GM10248 (cell line): ENCODE data around the gene CBY2.
A peak's percentile ranks its signal among the peaks of the same experiment; 100 is the strongest.

Experiments used
- CTCF ChIA-PET: fragments of 300-600 bp; sonication (Branson Sonifier 250); formaldehyde crosslinking; extraction: SDS; loops from one replicate; lab custom pipeline; 2021; ENCODE audit warnings: antibody characterized with exemption; lab: Yijun Ruan, JAX
- POLR2A ChIA-PET: fragments of 350-650 bp; sonication (Branson Sonifier 250); formaldehyde crosslinking; extraction: SDS; loops from one replicate; lab custom pipeline; 2020; ENCODE audit warnings: antibody characterized with exemption; lab: Yijun Ruan, JAX
- DNase-seq: peaks from one replicate; pipeline ENCODE4 v3.0.0; 2012; ENCODE audit errors: extremely low spot score
- TF ChIP-seq, protein P1 (sequence below): IDR thresholded peaks from 2 replicates; pipeline ENCODE4 v1.5.1; 2012; ENCODE audit warnings: mild to moderate bottlenecking, low read depth; ENCODE audit errors: extremely low read depth, missing control alignments, control extremely low read depth

Gene CBY2

DNA sequence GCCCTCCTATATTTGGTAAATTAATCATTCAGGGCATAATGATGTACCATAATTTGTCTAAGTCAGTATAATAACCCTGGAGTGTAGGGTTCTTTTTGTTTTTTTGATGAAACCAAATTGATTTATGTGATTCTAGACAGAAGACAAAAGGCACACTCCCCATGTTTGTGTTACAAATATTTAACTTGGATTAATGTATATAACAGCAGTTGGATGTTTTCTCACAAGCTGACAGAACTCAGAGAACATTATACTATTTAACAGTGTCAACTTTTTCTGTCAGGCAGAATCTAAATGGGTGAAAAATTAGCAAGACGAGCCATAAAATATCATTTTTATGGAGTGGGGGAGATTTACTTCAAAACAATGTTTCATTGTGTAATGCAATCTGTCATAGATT is 15.2 kb downstream of the CBY2 start:
- POLR2A ChIA-PET: no interaction called here
- TF ChIP-seq, protein P1, sequence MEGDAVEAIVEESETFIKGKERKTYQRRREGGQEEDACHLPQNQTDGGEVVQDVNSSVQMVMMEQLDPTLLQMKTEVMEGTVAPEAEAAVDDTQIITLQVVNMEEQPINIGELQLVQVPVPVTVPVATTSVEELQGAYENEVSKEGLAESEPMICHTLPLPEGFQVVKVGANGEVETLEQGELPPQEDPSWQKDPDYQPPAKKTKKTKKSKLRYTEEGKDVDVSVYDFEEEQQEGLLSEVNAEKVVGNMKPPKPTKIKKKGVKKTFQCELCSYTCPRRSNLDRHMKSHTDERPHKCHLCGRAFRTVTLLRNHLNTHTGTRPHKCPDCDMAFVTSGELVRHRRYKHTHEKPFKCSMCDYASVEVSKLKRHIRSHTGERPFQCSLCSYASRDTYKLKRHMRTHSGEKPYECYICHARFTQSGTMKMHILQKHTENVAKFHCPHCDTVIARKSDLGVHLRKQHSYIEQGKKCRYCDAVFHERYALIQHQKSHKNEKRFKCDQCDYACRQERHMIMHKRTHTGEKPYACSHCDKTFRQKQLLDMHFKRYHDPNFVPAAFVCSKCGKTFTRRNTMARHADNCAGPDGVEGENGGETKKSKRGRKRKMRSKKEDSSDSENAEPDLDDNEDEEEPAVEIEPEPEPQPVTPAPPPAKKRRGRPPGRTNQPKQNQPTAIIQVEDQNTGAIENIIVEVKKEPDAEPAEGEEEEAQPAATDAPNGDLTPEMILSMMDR: no peak
- no peak for DNase-seq
- CTCF ChIA-PET: interaction anchor here (0.7 to 4.4 kb wide), 19 partner anchors 8 to 205 kb away, joined by 3 to 61 read pairs (median 4); partner anchors contain the start of genes CBY2 and ERICH6B

DNA sequence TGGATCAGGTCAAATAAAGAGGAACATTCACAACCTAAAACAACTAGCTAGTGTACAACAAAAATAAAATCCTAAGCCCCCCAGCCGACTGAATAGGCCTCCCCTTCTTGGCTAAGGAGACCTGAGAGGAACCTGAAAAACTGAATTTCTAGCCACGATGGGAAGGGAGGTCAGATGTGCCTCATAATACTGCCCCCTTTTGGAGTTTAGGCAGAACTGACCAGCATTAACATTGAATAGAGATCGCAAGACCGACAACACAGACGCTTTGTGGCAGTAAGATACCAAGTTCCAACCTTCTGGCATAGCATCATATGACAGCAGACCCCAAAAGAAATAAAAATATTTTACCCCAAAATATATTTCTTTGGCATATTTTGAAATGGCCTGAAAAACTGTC is 15.9 kb downstream of the CBY2 start:
- ChIA-PET CTCF (interaction anchor here (0.7 to 4.4 kb wide), 17 partner anchors 8 to 208 kb away, joined by 3 to 61 read pairs (median 4); partner anchors contain the start of genes CBY2 and ERICH6B), POLR2A (no interaction called here)
- DNase-seq: peak; percentile 48
- TF ChIP-seq, protein P1: peak; percentile 69

DNA sequence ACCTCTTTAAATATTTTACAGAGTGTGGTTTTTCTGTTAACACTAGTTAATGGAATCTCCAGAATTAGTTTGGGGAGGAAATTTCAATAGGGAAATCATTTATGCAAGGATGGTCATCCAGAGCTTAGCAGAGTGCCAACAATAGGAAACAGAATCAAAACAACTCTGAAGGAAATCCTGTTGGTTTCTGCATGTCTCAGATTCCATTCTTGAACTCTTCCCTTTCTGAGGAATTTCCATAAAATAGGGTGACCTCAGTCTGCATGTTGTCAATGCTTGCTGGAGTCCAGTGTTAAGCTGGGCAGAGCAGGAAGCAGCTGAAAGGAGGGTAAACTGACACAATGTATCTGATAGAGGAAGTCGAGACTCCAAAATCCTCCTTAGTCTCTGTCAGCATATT is 16.9 kb downstream of the CBY2 start:
- CTCF ChIA-PET: interaction anchor here (0.8 to 4.4 kb wide), 7 partner anchors 14 to 481 kb away, joined by 3 to 61 read pairs (median 15); partner anchors contain the start of gene CBY2
- no peak for DNase-seq
- TF ChIP-seq, protein P1: no peak
- POLR2A ChIA-PET: no interaction called here

DNA sequence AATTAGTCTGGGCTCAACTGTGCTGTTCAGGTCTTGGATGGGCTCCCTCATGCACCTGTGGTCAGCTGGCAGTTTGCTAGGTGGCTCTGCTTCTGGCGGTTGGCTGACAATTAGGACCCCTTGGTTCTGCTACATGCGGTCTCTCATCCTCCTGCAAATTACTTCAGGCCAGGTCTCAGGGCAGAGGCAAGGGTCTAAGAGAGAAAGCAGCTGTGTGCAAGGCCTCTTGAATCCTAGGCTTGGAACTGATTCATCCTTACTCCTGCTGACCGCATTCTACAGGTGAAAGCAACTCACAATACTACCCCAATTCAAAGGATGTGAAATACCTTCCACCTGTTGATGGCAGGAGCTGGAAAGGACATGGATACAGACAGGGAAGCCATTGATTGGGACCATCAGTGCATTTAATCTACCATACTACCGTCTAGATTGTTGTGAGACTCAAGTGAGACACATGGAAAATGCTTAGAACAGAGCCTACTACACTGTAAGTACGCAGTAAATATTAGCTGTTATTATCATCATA is 19.1 kb downstream of the CBY2 start:
- CTCF ChIA-PET: interaction anchor here (0.9 to 4.7 kb wide), 7 partner anchors 12 to 139 kb away, joined by 3 to 36 read pairs (median 3); partner anchors contain the start of gene CBY2
- POLR2A ChIA-PET: no interaction called here
- TF ChIP-seq, protein P1: no peak
- DNase-seq: no peak

DNA sequence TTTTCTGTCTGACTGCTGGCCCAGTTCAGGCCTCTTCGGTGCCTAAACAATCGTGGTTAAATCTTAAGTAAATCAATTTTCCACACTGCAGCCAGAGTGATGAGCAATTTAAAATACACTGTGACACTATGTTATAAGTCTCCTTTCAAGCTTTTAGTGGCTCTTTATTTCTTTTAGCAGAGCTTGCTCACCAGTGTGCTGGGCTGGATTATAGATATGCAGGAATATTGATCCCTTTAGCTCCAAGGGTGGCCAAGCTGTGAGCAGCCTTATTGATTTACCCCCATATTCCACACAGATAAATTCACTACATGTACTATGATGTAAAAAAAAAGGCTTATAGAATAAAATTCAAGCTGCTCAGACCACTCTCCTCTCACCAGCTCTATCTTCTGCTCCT is 21.7 kb downstream of the CBY2 start:
- DNase-seq: no peak
- CTCF ChIA-PET: interaction anchor here (1.7 to 4.7 kb wide), 4 partner anchors 10 to 100 kb away, joined by 5 to 36 read pairs (median 8); partner anchors contain the start of gene CBY2
- TF ChIP-seq, protein P1: no peak
- POLR2A ChIA-PET: no interaction called here

DNA sequence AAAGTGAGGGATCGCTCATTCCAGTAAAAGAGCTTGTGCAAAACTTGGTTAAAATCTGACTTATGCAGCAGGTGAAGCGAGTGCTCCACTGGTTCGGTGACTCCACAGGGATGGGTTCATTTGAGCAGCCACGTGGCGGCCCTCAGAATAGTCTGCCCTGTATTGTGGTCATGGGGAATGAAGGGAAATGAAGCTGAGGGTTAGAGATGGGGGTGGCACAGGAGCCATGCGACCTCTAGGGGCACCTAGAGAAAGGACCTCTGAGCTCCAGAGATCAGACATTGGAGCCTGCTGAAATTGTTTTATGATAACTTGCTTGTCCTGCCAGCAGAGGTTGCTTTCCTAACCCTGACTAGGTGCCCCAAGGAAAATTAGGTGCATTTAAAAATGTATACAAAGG is 26.6 kb downstream of the CBY2 start:
- CTCF ChIA-PET: interaction anchor here (0.8 to 3.0 kb wide), 11 partner anchors 10 to 218 kb away, joined by 3 to 18 read pairs (median 3); no protein-coding TSS in a partner anchor
- peak; percentile 34 for DNase-seq
- TF ChIP-seq, protein P1: peak; percentile 36
- POLR2A ChIA-PET: no interaction called here
